Activated naive CD4-positive, alpha-beta T cell treated with anti-CD3 and anti-CD28 coated beads for 36 hours (primary cell): ENCODE results near the gene FTO. TPM values are rescaled to one million over a fixed set of nuclear protein-coding genes. Genes with fewer than 3 reads are reported as not detected.
"Not testable (repeated sequence)": the region's sequence is repeated elsewhere in the genome, so short reads cannot be mapped to it uniquely, and the experiment has no call there.

ENCODE experiments used
- CTCF ChIA-PET: fragments of 350-600 bp; sonication (Branson Sonifier 250); formaldehyde crosslinking; loops from one replicate; lab custom pipeline; 2021; ENCODE audit warnings: antibody characterized with exemption; lab: Charles Lee
- DNase-seq: peaks from one replicate; pipeline ENCODE4 v3.0.0-alpha.2; 2020
- H3K27ac Mint-ChIP-seq: one replicate; pipeline ENCODE4 v1.8.0; 2021; ENCODE audit warnings: mild to moderate bottlenecking, mixed read lengths
- H3K27me3 Mint-ChIP-seq: one replicate; pipeline ENCODE4 v1.8.0; 2021; ENCODE audit warnings: low read depth, mixed read lengths
- H3K36me3 Mint-ChIP-seq: one replicate; pipeline ENCODE4 v1.8.0; 2021; ENCODE audit warnings: low read depth, mixed read lengths
- H3K4me1 Mint-ChIP-seq: one replicate; pipeline ENCODE4 v1.8.0; 2021; ENCODE audit warnings: low read depth, mixed read lengths
- H3K4me3 Mint-ChIP-seq: one replicate; pipeline ENCODE4 v1.8.0; 2021; ENCODE audit warnings: mild to moderate bottlenecking, moderate library complexity, mixed read lengths
- H3K9me3 Mint-ChIP-seq: one replicate; pipeline ENCODE4 v1.8.0; 2021; ENCODE audit warnings: mixed read lengths
- intact Hi-C: fragments of 100-400 bp; cut with micrococcal nuclease; formaldehyde crosslinking; loops from one replicate; pipeline ENCODE4 v1.15.1; 2023
- total RNA-seq, 2 experiments: library from RNA; stranded (reverse); gene quantifications; one replicate each; pipeline ENCODE4 v1.2.3, GENCODE V29; 2021

Gene FTO
- total RNA-seq, 2 experiments from 2014 or later: 60.2 to 63.9 TPM

DNA sequence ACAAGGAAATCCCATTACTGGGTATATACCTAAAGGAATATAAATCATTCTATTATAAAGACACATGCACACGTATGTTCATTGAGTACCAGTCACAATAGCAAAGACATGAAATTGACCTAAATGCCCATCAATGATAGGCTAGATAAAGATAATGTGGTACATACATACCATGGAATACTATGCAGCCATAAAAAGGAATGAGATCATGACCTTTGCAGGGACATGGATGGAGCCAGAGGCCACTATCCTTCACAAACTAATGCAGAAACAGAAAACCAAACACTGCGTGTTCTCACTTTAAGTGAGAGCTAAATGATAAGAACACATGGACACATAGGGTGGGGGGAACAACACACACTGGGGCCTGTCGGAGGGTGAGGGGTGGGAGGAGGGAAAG is 18.6 kb upstream of the FTO start:
- H3K27me3 Mint-ChIP-seq, H3K27ac Mint-ChIP-seq, DNase-seq, CTCF ChIA-PET, H3K9me3 Mint-ChIP-seq, intact Hi-C loops, H3K4me1 Mint-ChIP-seq, H3K4me3 Mint-ChIP-seq: not testable (repeated sequence)
- H3K36me3 Mint-ChIP-seq: peaks cover 25% of the 10 kb centered on the region

- Mint-ChIP-seq H3K4me1 (no peaks in the 10 kb centered on the region), H3K4me3 (no peak overlapping the region), H3K27me3 (no peaks in the 10 kb centered on the region), H3K27ac (no peak overlapping the region), H3K36me3 (peaks cover 23% of the 10 kb centered on the region), H3K9me3 (no peaks in the 10 kb centered on the region)
- DNase-seq: no peak
- intact Hi-C loops: no loop called here
- CTCF ChIA-PET: no interaction called here
Measured at GRCh38 chr16:53686710-53687109, 17.2 kb upstream of the FTO start.

DNA sequence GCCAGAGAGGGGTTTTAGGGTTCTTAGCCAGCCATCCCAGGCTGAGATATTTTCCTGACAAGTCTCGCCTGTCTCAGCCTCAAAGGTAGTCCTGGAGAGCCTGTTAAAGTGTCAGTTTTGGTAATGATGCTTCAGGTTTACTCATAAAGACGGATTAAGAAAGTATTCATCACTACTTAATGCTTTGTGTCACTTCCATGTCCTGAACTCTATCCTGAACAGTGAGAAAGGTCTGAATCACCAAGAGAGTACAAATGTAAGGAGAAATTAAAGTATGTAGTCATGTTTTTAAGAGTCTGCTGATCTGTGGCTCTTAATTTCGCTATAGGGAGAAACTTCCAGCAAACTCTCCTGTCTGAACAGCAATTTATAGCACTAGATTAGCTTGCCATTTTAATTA is 14.3 kb upstream of the FTO start:
- no peak for DNase-seq
- CTCF ChIA-PET: no interaction called here
- H3K4me1 Mint-ChIP-seq: no peaks in the 10 kb centered on the region
- intact Hi-C loops: no loop called here
- H3K9me3 Mint-ChIP-seq: no peaks in the 10 kb centered on the region
- H3K36me3 Mint-ChIP-seq: peaks cover 23% of the 10 kb centered on the region
- no peak overlapping the region for H3K4me3 Mint-ChIP-seq
- no peaks in the 10 kb centered on the region for H3K27me3 Mint-ChIP-seq
- H3K27ac Mint-ChIP-seq: no peak overlapping the region

DNA sequence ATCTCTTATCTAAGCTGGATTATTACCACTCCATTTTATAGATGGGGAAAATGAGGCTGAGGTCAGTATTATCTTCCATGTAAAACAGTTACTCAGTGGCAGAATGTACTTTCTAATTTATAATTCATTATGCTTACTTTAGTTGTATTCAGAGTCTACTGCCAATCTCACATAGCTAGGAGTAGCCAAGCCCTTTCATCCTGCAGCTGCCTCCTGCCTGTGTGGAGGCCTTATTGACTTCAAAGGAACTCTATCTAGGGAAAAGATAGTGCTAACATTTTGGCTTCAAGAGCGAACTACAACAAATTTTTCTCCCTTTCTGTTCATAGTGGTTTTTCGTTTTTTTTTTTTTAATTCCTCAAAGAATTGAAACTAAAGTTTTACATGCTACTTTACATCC is 13.2 kb upstream of the FTO start:
- H3K9me3 Mint-ChIP-seq: no peaks in the 10 kb centered on the region
- DNase-seq: no peak
- intact Hi-C loops: no loop called here
- H3K36me3 Mint-ChIP-seq: peaks cover 16% of the 10 kb centered on the region
- H3K4me1 Mint-ChIP-seq: no peaks in the 10 kb centered on the region
- H3K4me3 Mint-ChIP-seq: no peak overlapping the region
- CTCF ChIA-PET: no interaction called here
- no peaks in the 10 kb centered on the region for H3K27me3 Mint-ChIP-seq
- no peak overlapping the region for H3K27ac Mint-ChIP-seq

- Mint-ChIP-seq H3K4me3 (no peak overlapping the region), H3K4me1 (no peaks in the 10 kb centered on the region), H3K9me3 (no peaks in the 10 kb centered on the region), H3K27me3 (no peaks in the 10 kb centered on the region), H3K27ac (no peak overlapping the region), H3K36me3 (peaks cover 15% of the 10 kb centered on the region)
- intact Hi-C loops: no loop called here
- DNase-seq: no peak
- CTCF ChIA-PET: no interaction called here
Measured at GRCh38 chr16:53692146-53692545, 11.8 kb upstream of the FTO start.

DNA sequence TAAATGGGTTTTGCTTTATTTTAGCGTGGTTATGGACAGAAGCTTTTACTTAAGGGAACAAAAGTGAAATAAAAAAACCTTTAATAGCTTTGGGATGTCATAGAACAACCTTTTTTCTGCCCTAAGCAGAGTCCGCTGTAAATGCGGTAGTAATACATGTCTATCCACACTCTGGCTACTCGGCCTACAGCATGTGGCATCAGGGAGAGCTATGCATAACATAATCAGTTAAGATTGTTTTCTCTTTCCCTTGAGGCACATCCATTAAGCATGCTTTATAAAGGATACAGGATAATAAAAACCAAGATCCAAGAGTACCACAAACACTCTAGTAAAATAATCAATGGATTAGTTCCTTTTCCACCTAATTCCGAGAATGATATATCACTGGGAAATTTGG is 10.6 kb upstream of the FTO start:
- Mint-ChIP-seq H3K9me3 (no peaks in the 10 kb centered on the region), H3K36me3 (peaks cover 16% of the 10 kb centered on the region), H3K27ac (no peak overlapping the region), H3K4me3 (no peak overlapping the region), H3K4me1 (no peaks in the 10 kb centered on the region), H3K27me3 (no peaks in the 10 kb centered on the region)
- intact Hi-C loops: no loop called here
- CTCF ChIA-PET: no interaction called here
- no peak for DNase-seq

DNA sequence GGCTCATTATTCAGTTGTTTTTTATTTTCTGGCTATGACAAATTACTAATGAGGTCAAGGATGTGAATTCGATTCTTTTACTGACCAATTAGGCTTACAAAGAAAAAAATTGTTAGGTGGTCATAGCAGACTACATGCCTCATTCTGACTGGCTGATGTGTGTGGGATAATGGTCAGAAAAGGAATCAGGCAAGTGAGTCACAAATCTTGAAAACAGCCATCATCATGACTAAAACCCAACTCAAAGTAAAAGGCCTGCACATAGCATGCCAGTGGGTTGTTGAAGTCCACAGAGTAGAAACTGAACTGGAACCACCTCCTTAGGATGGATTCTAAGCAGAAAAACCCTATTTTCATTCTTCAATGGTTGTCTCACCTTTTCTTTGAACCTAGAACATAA is 8.9 kb upstream of the FTO start:
- no peak for DNase-seq
- no peaks in the 10 kb centered on the region for H3K27me3 Mint-ChIP-seq
- H3K27ac Mint-ChIP-seq: no peak overlapping the region
- intact Hi-C loops: no loop called here
- H3K36me3 Mint-ChIP-seq: peaks cover 17% of the 10 kb centered on the region
- no peaks in the 10 kb centered on the region for H3K4me1 Mint-ChIP-seq
- no peaks in the 10 kb centered on the region for H3K9me3 Mint-ChIP-seq
- no peak overlapping the region for H3K4me3 Mint-ChIP-seq
- CTCF ChIA-PET: no interaction called here

GRCh38 chr16:53698271-53698670 is 5.7 kb upstream of the FTO start:
- H3K27me3 Mint-ChIP-seq, H3K4me1 Mint-ChIP-seq, H3K9me3 Mint-ChIP-seq, intact Hi-C loops, H3K4me3 Mint-ChIP-seq, H3K36me3 Mint-ChIP-seq, CTCF ChIA-PET, DNase-seq, H3K27ac Mint-ChIP-seq: not testable (repeated sequence)

GRCh38 chr16:53704445-53704813 is 473 bp downstream of the FTO start:
- CTCF ChIA-PET: interaction anchor here (0.6 to 1.3 kb wide), 2 partner anchors 9 to 39 kb away, joined by 4 read pairs; no protein-coding TSS in a partner anchor
- peak overlapping the region; percentile 100 for H3K4me3 Mint-ChIP-seq
- no peaks in the 10 kb centered on the region for H3K9me3 Mint-ChIP-seq
- H3K27ac Mint-ChIP-seq: peak overlapping the region; percentile 89
- no peak for DNase-seq
- intact Hi-C loops: loop anchor here (1.0 to 10.0 kb wide), 4 partner anchors 40 to 574 kb away; no protein-coding TSS in a partner anchor
- peaks cover 6% of the 10 kb centered on the region for H3K36me3 Mint-ChIP-seq
- H3K27me3 Mint-ChIP-seq: no peaks in the 10 kb centered on the region
- H3K4me1 Mint-ChIP-seq: peaks cover 30% of the 10 kb centered on the region

GRCh38 chr16:53707671-53708070 is 3.7 kb downstream of the FTO start:
- no peaks in the 10 kb centered on the region for H3K9me3 Mint-ChIP-seq

GRCh38 chr16:53708490-53708889 is 4.5 kb downstream of the FTO start:
- no peak for DNase-seq
- H3K4me3 Mint-ChIP-seq: no peak overlapping the region
- no peaks in the 10 kb centered on the region for H3K9me3 Mint-ChIP-seq
- H3K4me1 Mint-ChIP-seq: peaks cover 35% of the 10 kb centered on the region
- CTCF ChIA-PET: no interaction called here
- no peaks in the 10 kb centered on the region for H3K27me3 Mint-ChIP-seq
- intact Hi-C loops: loop anchor here (10.0 kb wide), 1 partner anchor 334 kb away; no protein-coding TSS in a partner anchor
- no peak overlapping the region for H3K27ac Mint-ChIP-seq
- peaks cover 8% of the 10 kb centered on the region for H3K36me3 Mint-ChIP-seq

More at GRCh38 chr16:53707671-53708070, 3.7 kb downstream of the FTO start:
- intact Hi-C loops: loop anchor here (10.0 kb wide), 1 partner anchor 333 kb away; no protein-coding TSS in a partner anchor
- CTCF ChIA-PET: no interaction called here
- no peak overlapping the region for H3K4me3 Mint-ChIP-seq
- H3K36me3 Mint-ChIP-seq: peaks cover 7% of the 10 kb centered on the region
- peaks cover 34% of the 10 kb centered on the region for H3K4me1 Mint-ChIP-seq
- no peak overlapping the region for H3K27ac Mint-ChIP-seq
- no peaks in the 10 kb centered on the region for H3K27me3 Mint-ChIP-seq
- DNase-seq: no peak

- CTCF ChIA-PET: no interaction called here
- Mint-ChIP-seq H3K36me3 (peaks cover 8% of the 10 kb centered on the region), H3K4me3 (no peak overlapping the region), H3K27me3 (no peaks in the 10 kb centered on the region), H3K27ac (no peak overlapping the region), H3K9me3 (no peaks in the 10 kb centered on the region), H3K4me1 (peaks cover 45% of the 10 kb centered on the region)
- DNase-seq: no peak
- intact Hi-C loops: no loop called here
Measured at GRCh38 chr16:53711390-53711789, 7.4 kb downstream of the FTO start.

DNA sequence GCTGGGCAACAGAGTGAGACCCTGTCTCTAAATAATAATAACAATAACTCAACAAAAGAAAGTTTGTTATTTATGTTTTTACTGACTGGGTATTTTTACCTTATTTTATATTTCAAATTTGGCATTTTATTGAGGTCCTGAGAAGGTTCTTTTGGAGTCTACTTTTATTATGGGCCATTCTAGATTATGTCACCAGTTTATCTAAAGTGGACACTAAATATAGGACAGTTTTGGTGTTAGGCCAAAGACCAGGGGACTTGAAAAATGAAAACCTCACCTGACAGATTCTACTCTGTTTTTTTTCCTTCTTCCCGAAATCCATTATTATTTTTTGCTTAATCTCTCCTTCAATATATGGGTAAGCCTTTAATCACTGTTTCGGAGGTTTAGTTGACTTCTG is 8.1 kb downstream of the FTO start:
- intact Hi-C loops: no loop called here
- Mint-ChIP-seq H3K36me3 (peaks cover 8% of the 10 kb centered on the region), H3K27ac (no peak overlapping the region), H3K4me1 (peaks cover 41% of the 10 kb centered on the region), H3K4me3 (no peak overlapping the region), H3K9me3 (no peaks in the 10 kb centered on the region), H3K27me3 (no peaks in the 10 kb centered on the region)
- DNase-seq: no peak
- CTCF ChIA-PET: no interaction called here
